T-cell (primary cell): Measurements from ENCODE around the gene WASHC4. TPM values are rescaled to one million over a fixed set of nuclear protein-coding genes. Genes with fewer than 3 reads are reported as not detected.

Experiments used
- ATAC-seq, 4 experiments: fragments of 200-7000 bp in 3 of 4; fragments of 150-1000 bp in 1 of 4; cut with Tn5 transposase; replicated peaks in 1 of 4; 1 replicate in 3 of 4; 2 replicates in 1 of 4; pipeline ENCODE4 v1.10.0; 2021; ENCODE audit warnings: moderate library complexity in 3 of 4, mild to moderate bottlenecking in 2 of 4, moderate number of reproducible peaks in 1 of 4
- CTCF ChIA-PET, 2 donors: fragments of 300-600 bp; sonication (Branson Sonifier 250); formaldehyde crosslinking; loops; one replicate each; lab custom pipeline; 2022; ENCODE audit warnings: antibody characterized with exemption in 2 of 2; lab: Charles Lee
- POLR2A ChIA-PET, 2 donors: fragments of 300-600 bp; sonication (Branson Sonifier 250); formaldehyde crosslinking; loops; one replicate each; lab custom pipeline; 2022; ENCODE audit warnings: antibody characterized with exemption in 2 of 2; lab: Charles Lee
- DNase-seq, 35 experiments: peaks; one replicate each; pipeline versions ENCODE4 v3.0.0 to v3.0.0-alpha.2; 2013 to 2023
- H3K27ac ChIP-seq: one replicate; pipeline ENCODE4 v1.5.1; 2013; ENCODE audit warnings: low read length
- H3K27me3 ChIP-seq, 2 experiments: replicated peaks in 1 of 2; 1 replicate in 1 of 2; 2 replicates in 1 of 2; pipeline versions ENCODE4 v1.6.1 to v1.7.0; 2013; ENCODE audit warnings: low read length in 1 of 2, mixed read lengths in 1 of 2; ENCODE audit not compliant: control insufficient read depth in 2 of 2, insufficient read depth in 2 of 2; ENCODE audit errors: extremely low read depth in 1 of 2
- H3K36me3 ChIP-seq, 2 donors: 1 replicate in 1 of 2; 2 replicates in 1 of 2; pipeline versions ENCODE4 v1.6.1 to v1.7.0; 2013; ENCODE audit warnings: low read length in 1 of 2; ENCODE audit not compliant: control insufficient read depth in 2 of 2, insufficient read depth in 1 of 2; ENCODE audit errors: extremely low read depth in 1 of 2
- H3K4me1 ChIP-seq, 2 experiments: 1 replicate in 1 of 2; 2 replicates in 1 of 2; pipeline versions ENCODE4 v1.6.1 to v1.7.0; 2013; ENCODE audit warnings: low read length in 2 of 2, mixed read lengths in 1 of 2; ENCODE audit not compliant: insufficient read depth in 2 of 2, control insufficient read depth in 1 of 2; ENCODE audit errors: extremely low read depth in 1 of 2
- H3K4me3 ChIP-seq, 2 donors: 1 replicate in 1 of 2; 2 replicates in 1 of 2; pipeline versions ENCODE4 v1.5.1 to v1.7.0; 2013; ENCODE audit warnings: mild to moderate bottlenecking in 2 of 2, low read length in 1 of 2, moderate library complexity in 1 of 2; ENCODE audit not compliant: control insufficient read depth in 1 of 2; ENCODE audit errors: extremely low read depth in 1 of 2
- H3K9me3 ChIP-seq: 2 replicates; pipeline ENCODE4 v1.7.0; 2013
- H3K27ac Mint-ChIP-seq, 2 donors: one replicate each; pipeline ENCODE4 v1.8.0; 2020 to 2021; ENCODE audit warnings: mild to moderate bottlenecking in 2 of 2, mixed read lengths in 2 of 2
- H3K27me3 Mint-ChIP-seq, 2 donors: one replicate each; pipeline ENCODE4 v1.8.0; 2021 to 2022; ENCODE audit warnings: mixed read lengths in 2 of 2
- H3K36me3 Mint-ChIP-seq: one replicate; pipeline ENCODE4 v1.8.0; 2021; ENCODE audit warnings: mixed read lengths
- H3K4me1 Mint-ChIP-seq, 3 donors: one replicate each; pipeline ENCODE4 v1.8.0; 2020 to 2022; ENCODE audit warnings: mixed read lengths in 3 of 3, mild to moderate bottlenecking in 1 of 3
- H3K4me3 Mint-ChIP-seq, 3 donors: one replicate each; pipeline ENCODE4 v1.8.0; 2020 to 2022; ENCODE audit warnings: mild to moderate bottlenecking in 3 of 3, mixed read lengths in 3 of 3, moderate library complexity in 3 of 3
- H3K9me3 Mint-ChIP-seq, 3 donors: one replicate each; pipeline ENCODE4 v1.8.0; 2020 to 2022; ENCODE audit warnings: mixed read lengths in 3 of 3
- WGBS: methylation state at CpG from one replicate; pipeline ENCODE4 v1.1.5; 2013; ENCODE audit warnings: missing lambda C conversion rate; ENCODE audit not compliant: insufficient coverage; 5-methylcytosine and 5-hydroxymethylcytosine counted together
- total RNA-seq, 35 experiments: library from RNA in 6 of 35; stranded (reverse) in 6 of 35; fragments of 120-200 nt in 1 of 35; gene quantifications; one replicate each; pipeline versions ENCODE4 v1.2.1 to v1.2.4 and lab custom pipeline; 2013 to 2026

Gene WASHC4
- total RNA-seq (10 to 100 TPM; 41.4 to 62.2 (median 49.0) TPM), total RNA-seq (lab: John Stamatoyannopoulos, UW) (73.8 to 245 (median 117) reads per million in 29 experiments)
- 74.7 TPM for total RNA-seq (2013)

GRCh38 chr12:105107494-105108371 lies at the start of gene WASHC4:
Gene WASHC4, plus strand, starts transcription at chr12:105107731. Its CDS starts 70 bp downstream, at chr12:105107801.
- peaks cover 9% of the 10 kb centered on the region for H3K36me3 Mint-ChIP-seq
- peaks cover 9 to 15% of the 10 kb centered on the region in 2 donors for H3K27me3 Mint-ChIP-seq
- peak; percentile 83 to 96 (median 91) for DNase-seq
- Histone ChIP-seq H3K4me1 (peaks cover 8 to 21% of the 10 kb centered on the region in 2 experiments), H3K4me3 (peak within 1 kb of the TSS; percentile 63 to 89), H3K27ac (peak within 1 kb of the TSS; percentile 68), H3K27me3 (peaks cover 0 to 7% of the 10 kb centered on the region in 2 experiments), H3K9me3 (no peaks in the 10 kb centered on the region), H3K36me3 (peaks cover 0 to 12% of the 10 kb centered on the region in 2 donors)
- WGBS = under 1% methylated on average over 76 of the region's 85 CpGs
- H3K9me3 Mint-ChIP-seq = no peaks in the 10 kb centered on the region
- POLR2A ChIA-PET = interaction anchor here in 1 of 2 donors (0.5 to 2.1 kb wide), 2 partner anchors 10 to 31 kb away, joined by 3 to 6 read pairs; no protein-coding TSS in a partner anchor
- H3K4me3 Mint-ChIP-seq = peak within 1 kb of the TSS; percentile 94 to 99 (median 96)
- H3K27ac Mint-ChIP-seq = peak within 1 kb of the TSS; percentile 92 to 95
- CTCF ChIA-PET = no interaction called here
- peak; percentile 97 to 99 (median 98) for ATAC-seq
- H3K4me1 Mint-ChIP-seq = peaks cover 41 to 44% (median 42%) of the 10 kb centered on the region in 3 donors

- Mint-ChIP-seq H3K36me3 (peaks cover 3% of the 10 kb centered on the region), H3K27ac (no peak overlapping the region), H3K27me3 (peaks cover 0 to 3% of the 10 kb centered on the region in 2 donors), H3K4me3 (no peak overlapping the region), H3K9me3 (peaks cover 0 to 12% (median 8%) of the 10 kb centered on the region in 3 donors), H3K4me1 (no peaks in the 10 kb centered on the region)
- H3K4me3 ChIP-seq = no peak overlapping the region
- DNase-seq (no peak), ATAC-seq (no peak)
- peaks cover 0 to 4% of the 10 kb centered on the region in 2 experiments for H3K27me3 ChIP-seq
- ChIA-PET CTCF (interaction anchor here in 1 of 2 donors (0.6 kb wide), 1 partner anchor 12 kb away, joined by 3 read pairs; no protein-coding TSS in a partner anchor), POLR2A (no interaction called here)
- WGBS = 100% methylated on average over 1 of the region's 11 CpGs
- no peak overlapping the region for H3K27ac ChIP-seq
- no peaks in the 10 kb centered on the region for H3K4me1 ChIP-seq
- H3K36me3 ChIP-seq = no peaks in the 10 kb centered on the region
- no peaks in the 10 kb centered on the region for H3K9me3 ChIP-seq
Observed at GRCh38 chr12:105060715-105061378, 46.7 kb upstream of the WASHC4 start.

- Mint-ChIP-seq H3K9me3 (no peaks in the 10 kb centered on the region), H3K36me3 (no peaks in the 10 kb centered on the region), H3K27ac (no peak overlapping the region), H3K4me1 (no peaks in the 10 kb centered on the region), H3K27me3 (peaks cover 6 to 12% of the 10 kb centered on the region in 2 donors), H3K4me3 (no peak overlapping the region)
- Histone ChIP-seq H3K4me1 (no peaks in the 10 kb centered on the region), H3K9me3 (no peaks in the 10 kb centered on the region), H3K4me3 (no peak overlapping the region), H3K36me3 (no peaks in the 10 kb centered on the region), H3K27me3 (peaks cover 0 to 6% of the 10 kb centered on the region in 2 experiments), H3K27ac (no peak overlapping the region)
- WGBS = 80% methylated on average over 5 of the region's 7 CpGs
- ATAC-seq = no peak
- ChIA-PET CTCF (no interaction called here), POLR2A (no interaction called here)
- no peak for DNase-seq
Observed at GRCh38 chr12:105064564-105065178, 42.9 kb upstream of the WASHC4 start.

- ChIA-PET POLR2A (interaction anchor here in 1 of 2 donors (0.6 kb wide), 1 partner anchor 826 kb away, joined by 4 read pairs; no protein-coding TSS in a partner anchor), CTCF (interaction anchor here in 1 of 2 donors (0.6 kb wide), 1 partner anchor 9 kb away, joined by 3 read pairs; no protein-coding TSS in a partner anchor)
- DNase-seq (no peak), ATAC-seq (no peak)
- H3K9me3 Mint-ChIP-seq = no peaks in the 10 kb centered on the region
- peaks cover 0 to 6% of the 10 kb centered on the region in 2 experiments for H3K27me3 ChIP-seq
- H3K36me3 Mint-ChIP-seq = no peaks in the 10 kb centered on the region
- H3K4me1 Mint-ChIP-seq = no peaks in the 10 kb centered on the region
- no peaks in the 10 kb centered on the region for H3K36me3 ChIP-seq
- no peak overlapping the region for H3K4me3 Mint-ChIP-seq
- WGBS = 67% methylated on average over 5 of the region's 6 CpGs
- H3K4me1 ChIP-seq = no peaks in the 10 kb centered on the region
- H3K27me3 Mint-ChIP-seq = peaks cover 6 to 16% of the 10 kb centered on the region in 2 donors
- H3K27ac Mint-ChIP-seq = no peak overlapping the region
- no peak overlapping the region for H3K27ac ChIP-seq
- no peak overlapping the region for H3K4me3 ChIP-seq
- H3K9me3 ChIP-seq = no peaks in the 10 kb centered on the region
Observed at GRCh38 chr12:105067511-105068031, 40.0 kb upstream of the WASHC4 start.

- Histone ChIP-seq H3K27me3 (peaks cover 0 to 3% of the 10 kb centered on the region in 2 experiments), H3K36me3 (no peaks in the 10 kb centered on the region), H3K4me3 (no peak overlapping the region), H3K27ac (no peak overlapping the region), H3K9me3 (no peaks in the 10 kb centered on the region), H3K4me1 (no peaks in the 10 kb centered on the region)
- POLR2A ChIA-PET = interaction anchor here in 1 of 2 donors (0.6 kb wide), 1 partner anchor 495 kb away, joined by 3 read pairs; no protein-coding TSS in a partner anchor
- WGBS = 80% methylated on average over 2 of the region's 4 CpGs
- ATAC-seq (no peak), DNase-seq (no peak)
- no peaks in the 10 kb centered on the region for H3K36me3 Mint-ChIP-seq
- peaks cover 6 to 17% of the 10 kb centered on the region in 2 donors for H3K27me3 Mint-ChIP-seq
- no peaks in the 10 kb centered on the region for H3K9me3 Mint-ChIP-seq
- H3K4me1 Mint-ChIP-seq = no peaks in the 10 kb centered on the region
- no peak overlapping the region for H3K27ac Mint-ChIP-seq
- H3K4me3 Mint-ChIP-seq = no peak overlapping the region
- CTCF ChIA-PET = no interaction called here
Observed at GRCh38 chr12:105069936-105070702, 37.4 kb upstream of the WASHC4 start.
